K562 (cell line): Measurements from ENCODE around the gene TMEM234. TPM values are rescaled to one million over a fixed set of nuclear protein-coding genes. Genes with fewer than 3 reads are reported as not detected.
A peak's percentile ranks its signal among the peaks of the same experiment; 100 is the strongest.

ENCODE experiments used
- ATAC-seq: fragments of 200-7000 bp; cut with Tn5 transposase; 3 replicates; pipeline ENCODE4 v1.9.1; 2020; ENCODE audit warnings: moderate library complexity
- BruUV-seq: library from RNA; stranded (reverse); fragments of 400-500 nt; replicated peaks from 2 replicates; lab custom pipeline; 2021; lab: Mats Ljungman, UMichigan
- CTCF ChIA-PET: fragments of 300-600 bp; formaldehyde crosslinking; extraction: SDS; loops from one replicate; lab custom pipeline; 2021; ENCODE audit warnings: low intra/inter-chr PET ratio; lab: Yijun Ruan, JAX
- POLR2A ChIA-PET: fragments of 300-600, 350-650 bp; sonication (Branson Sonifier 250); formaldehyde crosslinking; extraction: SDS; loops from one replicate; lab custom pipeline; 2021; ENCODE audit warnings: antibody characterized with exemption, inconsistent platforms; lab: Yijun Ruan, JAX
- DNase-seq, 4 experiments: peaks; one replicate each; pipeline versions ENCODE4 v3.0.0 to v3.0.0-alpha.2; 2011 to 2018; ENCODE audit warnings: low spot score in 3 of 4, mixed read lengths in 3 of 4; ENCODE audit errors: extremely low read depth in 1 of 4
- FAIRE-seq: peaks from 2 replicates; lab custom pipeline; 2011; peaks lifted over from hg19 to GRCh38; lab: Jason Lieb, UNC
- H2AFZ ChIP-seq: 2 replicates; pipeline ENCODE4 v1.6.0; 2011; ENCODE audit warnings: low read depth, low read length, control low read depth, inconsistent platforms
- H3K27ac ChIP-seq: fragments of 200-600 bp; 3 replicates; pipeline ENCODE4 v1.8.0; 2011; ENCODE audit warnings: low read depth, mild to moderate bottlenecking, control low read depth, inconsistent platforms, low read length, moderate library complexity, mixed read lengths; ENCODE audit errors: extremely low read depth
- H3K27me3 ChIP-seq, 2 experiments: fragments of 300-600 bp in 1 of 2; 2 replicates in 1 of 2; 3 replicates in 1 of 2; pipeline versions ENCODE4 v1.6.0 to v1.8.0; 2011; ENCODE audit warnings: inconsistent platforms in 2 of 2, low read length in 2 of 2, mild to moderate bottlenecking in 1 of 2, mixed read lengths in 1 of 2, moderate library complexity in 1 of 2; ENCODE audit not compliant: control insufficient read depth in 2 of 2, insufficient read depth in 2 of 2
- H3K36me3 ChIP-seq: fragments of 300-600 bp; 3 replicates; pipeline ENCODE4 v1.8.0; 2011; ENCODE audit warnings: mild to moderate bottlenecking, low read length, inconsistent platforms; ENCODE audit not compliant: control insufficient read depth, insufficient read depth
- H3K4me1 ChIP-seq, 2 experiments: fragments of 200-600 bp in 1 of 2; replicated peaks in 1 of 2; 2 replicates in 1 of 2; 3 replicates in 1 of 2; pipeline versions ENCODE4 v1.5.1 to v1.8.0; 2011; ENCODE audit warnings: inconsistent platforms in 2 of 2, low read length in 2 of 2, mild to moderate bottlenecking in 1 of 2, mixed read lengths in 1 of 2, moderate library complexity in 1 of 2; ENCODE audit not compliant: control insufficient read depth in 2 of 2, insufficient read depth in 2 of 2
- H3K4me2 ChIP-seq: 2 replicates; pipeline ENCODE4 v1.6.1; 2011; ENCODE audit warnings: low read length, control low read depth, inconsistent platforms, mixed read lengths; ENCODE audit not compliant: insufficient read depth
- H3K4me3 ChIP-seq: fragments of 200-600 bp; sonication (generic), shearing (Covaris generic); 2 replicates; pipeline ENCODE4 v1.5.1; 2016; ENCODE audit warnings: control low read depth, inconsistent platforms
- H3K79me2 ChIP-seq: fragments of 200-600 bp; 3 replicates; pipeline ENCODE4 v1.8.0; 2011; ENCODE audit warnings: low read length, inconsistent platforms; ENCODE audit not compliant: control insufficient read depth, insufficient read depth
- H3K9ac ChIP-seq, 2 experiments: 2 replicates each; pipeline versions ENCODE4 v1.6.0 to v1.6.1; 2011; ENCODE audit warnings: low read depth in 2 of 2, low read length in 2 of 2, control low read depth in 1 of 2, inconsistent platforms in 1 of 2, mild to moderate bottlenecking in 1 of 2, mixed read lengths in 1 of 2; ENCODE audit not compliant: insufficient read depth in 1 of 2
- H3K9me1 ChIP-seq: one replicate; pipeline ENCODE4 v1.6.0; 2011; ENCODE audit warnings: inconsistent platforms, mild to moderate bottlenecking, low read length, moderate library complexity; ENCODE audit not compliant: control insufficient read depth, insufficient read depth
- H3K9me3 ChIP-seq: replicated peaks from 2 replicates; pipeline ENCODE4 v1.5.1; 2011; ENCODE audit warnings: low read depth, low read length, inconsistent platforms; ENCODE audit not compliant: control insufficient read depth, insufficient read depth
- H4K20me1 ChIP-seq: replicated peaks from 2 replicates; pipeline ENCODE4 v1.6.1; 2011; ENCODE audit warnings: low read length, inconsistent platforms, mixed read lengths; ENCODE audit not compliant: control insufficient read depth, insufficient read depth
- CREB5 ChIP-seq: fragments of 250-450 bp; sonication (Bioruptor Pico); IDR thresholded peaks from 2 replicates; pipeline ENCODE4 v1.5.0; 2020; ENCODE audit warnings: mild to moderate bottlenecking
- E2F5 ChIP-seq: sonication (generic); formaldehyde crosslinking; IDR thresholded peaks from 2 replicates; pipeline ENCODE4 v1.8.0; 2022; ENCODE audit warnings: mild to moderate bottlenecking, missing genetic modification reagents
- HDGF ChIP-seq: fragments of 450-650 bp; IDR thresholded peaks from 2 replicates; pipeline ENCODE4 v1.6.1; 2016
- PHF21A ChIP-seq: fragments of 450-650 bp; IDR thresholded peaks from 2 replicates; pipeline ENCODE4 v1.6.1; 2017; ENCODE audit warnings: low read depth, borderline replicate concordance
- POLR2A ChIP-seq: fragments of 450-650 bp; conservative IDR thresholded peaks from 2 replicates; pipeline ENCODE4 v1.6.1; 2016
- POLR2G ChIP-seq: fragments of 200-400 bp; formaldehyde crosslinking; IDR thresholded peaks from 2 replicates; pipeline ENCODE4 v1.6.1; 2017; ENCODE audit warnings: low read depth, mild to moderate bottlenecking, antibody characterized with exemption, low read length, moderate library complexity
- RBFOX2 ChIP-seq: fragments of 200-400 bp; formaldehyde crosslinking; IDR thresholded peaks from 2 replicates; pipeline ENCODE4 v1.6.1; 2017; ENCODE audit warnings: low read depth, mild to moderate bottlenecking, low read length, moderate library complexity
- SMARCC2 ChIP-seq: fragments of 450-650 bp; IDR thresholded peaks from 2 replicates; pipeline ENCODE4 v1.6.1; 2017; ENCODE audit warnings: antibody characterized with exemption, moderate library complexity, mild to moderate bottlenecking, low read depth
- SP1 ChIP-seq: sonication (generic); formaldehyde crosslinking; IDR thresholded peaks from 2 replicates; pipeline ENCODE4 v1.8.1; 2022; ENCODE audit warnings: mild to moderate bottlenecking, missing genetic modification reagents
- ZNF274 ChIP-seq: IDR thresholded peaks from 2 replicates; pipeline ENCODE4 v1.6.1; 2011; ENCODE audit warnings: low read depth, mild to moderate bottlenecking, low read length, moderate library complexity, borderline replicate concordance
- WGBS: fragments of 100-300 bp; shearing (Covaris generic); methylation state at CpG from one replicate; pipeline ENCODE4 v1.1.6; 2016; ENCODE audit warnings: low coverage, mixed read lengths; ENCODE audit not compliant: insufficient coverage; ENCODE audit errors: missing lambda C conversion rate; 5-methylcytosine and 5-hydroxymethylcytosine counted together
- in situ Hi-C: fragments of 300-500 bp; cut with MboI; formaldehyde crosslinking; loops from 4 replicates; pipeline ENCODE4 v1.15.0; 2018; ENCODE audit warnings: inconsistent platforms, mixed read lengths
- intact Hi-C: fragments of 100-400 bp; cut with micrococcal nuclease; formaldehyde crosslinking; loops from 2 replicates; pipeline ENCODE4 v1.14.2; 2022
- polyA plus RNA-seq, 8 experiments: library from polyadenylated mRNA; depleted of rRNA in 4 of 8; stranded (reverse) in 5 of 8; unstranded in 3 of 8; fragments of >200 nt; fragmentation: Nextera tagmentation in 2 of 8; fragmentation: Illumina TruSeq in 1 of 8; extraction: Ambion mirVana in 2 of 8; extraction: Trizol in 1 of 8; gene quantifications; 2 replicates each; pipeline versions ENCODE4 v1.2.1 to v1.2.3, GENCODE V29; 2011 to 2014; ENCODE audit warnings: inconsistent platforms in 1 of 8, missing spikeins in 1 of 8
- total RNA-seq, 7 experiments: library from RNA; depleted of rRNA in 6 of 7; stranded (reverse); fragments of >200 nt in 6 of 7; fragmentation: Illumina TruSeq in 2 of 7; extraction: Trizol in 2 of 7; gene quantifications; 2 replicates each; pipeline versions ENCODE4 v1.2.1 to v1.2.3, GENCODE V29; 2011 to 2021; ENCODE audit warnings: low replicate concordance in 1 of 7

The TMEM234 gene
- total and polyA plus RNA-seq, 9 of the 15 experiments (the other 6 are each of a cell fraction or from before 2014, with no cell fraction given), result 5.0 to 12.9 (median 7.6) TPM

- H3K4me1 ChIP-seq, result peaks cover 0 to 5% of the 10 kb centered on the region in 2 experiments; a peak in 1 of 5 replicates
- H3K27me3 ChIP-seq, result no peaks in the 10 kb centered on the region
- no peaks in the 10 kb centered on the region for H3K9me1 ChIP-seq
- no peak for FAIRE-seq
- H2AFZ ChIP-seq, result no peak overlapping the region
- CTCF ChIA-PET, result no interaction called here
- intact Hi-C loops (no loop called here), in situ Hi-C loops (no loop called here)
- no peaks in the 10 kb centered on the region for H3K9me3 ChIP-seq
- no TSS peak for BruUV-seq
- WGBS, result 95% methylated on average over 8 of the region's 8 CpGs
- no peak overlapping the region for H3K4me3 ChIP-seq
- POLR2A ChIA-PET, result interaction anchor here (0.5 to 10.8 kb wide), 8 partner anchors 8 to 356 kb away, joined by 3 to 201 read pairs (median 6); partner anchors contain the start of genes CCDC28B, DCDC2B, IQCC and TXLNA
- H3K4me2 ChIP-seq, result no peak overlapping the region
- TF ChIP-seq POLR2A (0 out of 2 replicates have a peak, but pooled peaks have one; percentile 11), SP1 (CRISPR knock-in tag) (no peak), HDGF (no peak), SMARCC2 (no peak), RBFOX2 (peak; percentile 50), POLR2G (peak; percentile 50; the same call in 1 of the 2 replicates), E2F5 (CRISPR knock-in tag) (no peak), ZNF274 (no peak), CREB5 (no peak), PHF21A (no peak)
- TF ChIP-seq, all 486 proteins: peak for 3
- no peaks in the 10 kb centered on the region; the same call in none of the 2 replicates for H4K20me1 ChIP-seq
- peaks cover 99% of the 10 kb centered on the region for H3K36me3 ChIP-seq
- peak overlapping the region in 1 of 2 experiments; percentile 19; a peak in 1 of 4 replicates for H3K9ac ChIP-seq
- H3K79me2 ChIP-seq, result peaks cover under 1% of the 10 kb centered on the region; the same call in 1 of the 3 replicates
- H3K27ac ChIP-seq, result no peak overlapping the region
- DNase-seq (no peak), ATAC-seq (no peak)
These were observed 29.8 kb downstream of the TMEM234 start for GRCh38 chr1:32192220-32192948.
